WTC11 (cell line): Measurements from ENCODE around the gene PPP2R2C. TPM values are rescaled to one million over a fixed set of nuclear protein-coding genes. Genes with fewer than 3 reads are reported as not detected.

Experiments
- ATAC-seq: fragments of 200-7000 bp; cut with Tn5 transposase; 2 replicates; pipeline ENCODE4 v1.10.0; 2021; ENCODE audit warnings: mild to moderate bottlenecking, moderate library complexity
- CTCF ChIA-PET: fragments of 300-600 bp; sonication (Branson Sonifier 250); formaldehyde crosslinking; loops from one replicate; lab custom pipeline; 2021; ENCODE audit warnings: antibody characterized with exemption; lab: Charles Lee
- POLR2A ChIA-PET: fragments of 350-600 bp; sonication (Branson Sonifier 250); formaldehyde crosslinking; loops from one replicate; lab custom pipeline; 2021; ENCODE audit warnings: antibody characterized with exemption; lab: Charles Lee
- DNase-seq: peaks from one replicate; pipeline ENCODE4 v3.0.0; 2021; ENCODE audit warnings: low spot score
- H3K27ac Mint-ChIP-seq: 2 replicates; pipeline ENCODE4 v1.8.0; 2021; ENCODE audit warnings: mixed read lengths
- H3K27me3 Mint-ChIP-seq: 2 replicates; pipeline ENCODE4 v1.8.0; 2021; ENCODE audit warnings: low read depth, mild to moderate bottlenecking, moderate library complexity, mixed read lengths
- H3K36me3 Mint-ChIP-seq: 2 replicates; pipeline ENCODE4 v1.8.0; 2021; ENCODE audit warnings: mixed read lengths
- H3K4me1 Mint-ChIP-seq: 2 replicates; pipeline ENCODE4 v1.8.0; 2022; ENCODE audit warnings: mixed read lengths
- H3K4me3 Mint-ChIP-seq: 2 replicates; pipeline ENCODE4 v1.8.0; 2021; ENCODE audit warnings: mild to moderate bottlenecking, moderate library complexity, mixed read lengths
- H3K9me3 Mint-ChIP-seq: 2 replicates; pipeline ENCODE4 v1.8.0; 2021; ENCODE audit warnings: mixed read lengths
- CBFB ChIP-seq: sonication (generic); formaldehyde crosslinking; IDR thresholded peaks from 2 replicates; pipeline ENCODE4 v1.8.1; 2022; ENCODE audit warnings: mild to moderate bottlenecking, low read depth, missing genetic modification reagents
- CREB1 ChIP-seq: sonication (generic); formaldehyde crosslinking; IDR thresholded peaks from 2 replicates; pipeline ENCODE4 v1.8.0; 2023; ENCODE audit warnings: mild to moderate bottlenecking, missing genetic modification reagents
- CREM ChIP-seq: sonication (generic); formaldehyde crosslinking; IDR thresholded peaks from 2 replicates; pipeline ENCODE4 v1.8.1; 2022; ENCODE audit warnings: mild to moderate bottlenecking, missing genetic modification reagents, moderate library complexity
- EMX1 ChIP-seq: fragments of 250-450 bp; sonication (Bioruptor Pico); IDR thresholded peaks from 2 replicates; pipeline ENCODE4 v1.8.0; 2021; ENCODE audit warnings: mild to moderate bottlenecking
- ESRRA ChIP-seq: sonication (generic); formaldehyde crosslinking; IDR thresholded peaks from 2 replicates; pipeline ENCODE4 v1.8.1; 2022; ENCODE audit warnings: mild to moderate bottlenecking, missing genetic modification reagents, borderline replicate concordance
- FOXJ3 ChIP-seq: sonication (generic); formaldehyde crosslinking; IDR thresholded peaks from 2 replicates; pipeline ENCODE4 v1.9.0; 2021; ENCODE audit warnings: missing genetic modification reagents, mild to moderate bottlenecking, borderline replicate concordance
- FOXK1 ChIP-seq: sonication (generic); formaldehyde crosslinking; IDR thresholded peaks from 2 replicates; pipeline ENCODE4 v1.8.0; 2022; ENCODE audit warnings: mild to moderate bottlenecking, moderate library complexity, missing genetic modification reagents
- GRHL2 ChIP-seq: fragments of 250-450 bp; sonication (Bioruptor Pico); IDR thresholded peaks from 2 replicates; pipeline ENCODE4 v1.8.0; 2022; ENCODE audit warnings: mild to moderate bottlenecking, moderate library complexity; ENCODE audit not compliant: insufficient replicate concordance, severe bottlenecking
- GTF2I ChIP-seq: fragments of 250-450 bp; sonication (Bioruptor Pico); conservative IDR thresholded peaks from 2 replicates; pipeline ENCODE4 v1.4.0; 2021; ENCODE audit warnings: mild to moderate bottlenecking
- JUN ChIP-seq: sonication (generic); formaldehyde crosslinking; IDR thresholded peaks from 2 replicates; pipeline ENCODE4 v1.8.0; 2023; ENCODE audit warnings: mild to moderate bottlenecking, missing genetic modification reagents
- NFATC4 ChIP-seq: fragments of 250-450 bp; sonication (Bioruptor Pico); IDR thresholded peaks from 2 replicates; pipeline ENCODE4 v1.9.0; 2021; ENCODE audit warnings: mild to moderate bottlenecking
- NR1H2 ChIP-seq: sonication (generic); formaldehyde crosslinking; IDR thresholded peaks from 2 replicates; pipeline ENCODE4 v1.9.0; 2021; ENCODE audit warnings: mild to moderate bottlenecking, moderate library complexity, missing genetic modification reagents
- NR2C2 ChIP-seq: sonication (generic); formaldehyde crosslinking; IDR thresholded peaks from 2 replicates; pipeline ENCODE4 v1.8.0; 2022; ENCODE audit warnings: mild to moderate bottlenecking, missing genetic modification reagents
- NR3C1 ChIP-seq: sonication (generic); formaldehyde crosslinking; conservative IDR thresholded peaks from 2 replicates; pipeline ENCODE4 v1.8.1; 2023; ENCODE audit warnings: low read depth, mild to moderate bottlenecking, missing genetic modification reagents
- PRRX2 ChIP-seq: fragments of 250-450 bp; sonication (Bioruptor Pico); IDR thresholded peaks from 2 replicates; pipeline ENCODE4 v1.8.0; 2021; ENCODE audit warnings: mild to moderate bottlenecking
- SMAD3 ChIP-seq: sonication (generic); formaldehyde crosslinking; IDR thresholded peaks from 2 replicates; pipeline ENCODE4 v1.8.0; 2022; ENCODE audit warnings: missing genetic modification reagents, mild to moderate bottlenecking, borderline replicate concordance
- SP1 ChIP-seq: sonication (generic); formaldehyde crosslinking; conservative IDR thresholded peaks from 2 replicates; pipeline ENCODE4 v1.8.1; 2022; ENCODE audit warnings: missing genetic modification reagents
- ZNF121 ChIP-seq: sonication (generic); formaldehyde crosslinking; IDR thresholded peaks from 2 replicates; pipeline ENCODE4 v1.8.0; 2023; ENCODE audit warnings: missing genetic modification reagents
- ZNF317 ChIP-seq: sonication (generic); formaldehyde crosslinking; IDR thresholded peaks from 2 replicates; pipeline ENCODE4 v1.8.1; 2023; ENCODE audit warnings: low read depth, mild to moderate bottlenecking, moderate library complexity, missing genetic modification reagents, borderline replicate concordance
- ZNF423 ChIP-seq: fragments of 250-450 bp; sonication (Bioruptor Pico); IDR thresholded peaks from 2 replicates; pipeline ENCODE4 v2.1.2; 2022; ENCODE audit warnings: mild to moderate bottlenecking, moderate library complexity
- total RNA-seq: library from RNA; stranded (reverse); gene quantifications from 3 replicates; pipeline ENCODE4 v1.2.3, GENCODE V29; 2021
- TF ChIP-seq, protein P1 (sequence below): sonication (generic); formaldehyde crosslinking; IDR thresholded peaks from 2 replicates; pipeline ENCODE4 v1.8.0; 2022; ENCODE audit warnings: mild to moderate bottlenecking, missing genetic modification reagents
- TF ChIP-seq, protein P2 (sequence below): sonication (generic); formaldehyde crosslinking; IDR thresholded peaks from 2 replicates; pipeline ENCODE4 v1.8.0; 2022; ENCODE audit warnings: mild to moderate bottlenecking, missing genetic modification reagents
- TF ChIP-seq, protein P3 (sequence below): sonication (generic); formaldehyde crosslinking; IDR thresholded peaks from 2 replicates; pipeline ENCODE4 v1.8.1; 2022; ENCODE audit warnings: mild to moderate bottlenecking, moderate library complexity, missing genetic modification reagents
- TF ChIP-seq, protein P4 (sequence below): sonication (generic); formaldehyde crosslinking; IDR thresholded peaks from 2 replicates; pipeline ENCODE4 v1.8.1; 2022; ENCODE audit warnings: low read depth, mild to moderate bottlenecking, moderate library complexity, missing genetic modification reagents, borderline replicate concordance
- TF ChIP-seq, protein P5 (sequence below): sonication (generic); formaldehyde crosslinking; IDR thresholded peaks from 2 replicates; pipeline ENCODE4 v1.8.1; 2023; ENCODE audit warnings: mild to moderate bottlenecking, missing genetic modification reagents
- TF ChIP-seq, protein P6 (sequence below): fragments of 250-450 bp; sonication (Bioruptor Pico); IDR thresholded peaks from 2 replicates; pipeline ENCODE4 v1.9.0; 2021; ENCODE audit warnings: moderate library complexity, mild to moderate bottlenecking, inconsistent platforms, borderline replicate concordance
- TF ChIP-seq, protein P7 (sequence below): sonication (generic); formaldehyde crosslinking; IDR thresholded peaks from 2 replicates; pipeline ENCODE4 v1.8.0; 2023; ENCODE audit warnings: mild to moderate bottlenecking, missing genetic modification reagents

PPP2R2C gene
- total RNA-seq, 1 experiment from 2014 or later: 11.5 TPM

DNA sequence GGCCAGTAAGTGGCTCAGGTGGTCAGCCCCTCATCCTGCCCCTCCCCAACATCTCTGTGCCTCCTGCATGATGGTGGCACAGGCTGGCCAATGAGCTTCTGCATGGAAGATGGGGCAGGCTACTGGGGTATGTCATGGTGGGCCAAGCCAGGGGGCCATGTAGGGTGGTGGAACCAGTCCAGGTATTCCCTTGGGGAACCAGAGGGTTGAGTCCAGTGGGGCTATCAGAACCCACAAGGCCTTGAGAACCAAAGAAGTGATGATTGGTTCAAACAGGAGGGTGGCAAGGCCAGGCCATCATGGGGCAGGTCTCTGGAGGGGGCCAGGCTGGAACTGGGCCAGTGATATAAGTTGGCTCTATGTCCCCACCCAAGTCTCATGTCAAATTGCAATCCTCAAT, 18.8 kb upstream of the PPP2R2C start (continued):
- TF ChIP-seq, protein P1, sequence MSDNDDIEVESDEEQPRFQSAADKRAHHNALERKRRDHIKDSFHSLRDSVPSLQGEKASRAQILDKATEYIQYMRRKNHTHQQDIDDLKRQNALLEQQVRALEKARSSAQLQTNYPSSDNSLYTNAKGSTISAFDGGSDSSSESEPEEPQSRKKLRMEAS: no peak

DNA sequence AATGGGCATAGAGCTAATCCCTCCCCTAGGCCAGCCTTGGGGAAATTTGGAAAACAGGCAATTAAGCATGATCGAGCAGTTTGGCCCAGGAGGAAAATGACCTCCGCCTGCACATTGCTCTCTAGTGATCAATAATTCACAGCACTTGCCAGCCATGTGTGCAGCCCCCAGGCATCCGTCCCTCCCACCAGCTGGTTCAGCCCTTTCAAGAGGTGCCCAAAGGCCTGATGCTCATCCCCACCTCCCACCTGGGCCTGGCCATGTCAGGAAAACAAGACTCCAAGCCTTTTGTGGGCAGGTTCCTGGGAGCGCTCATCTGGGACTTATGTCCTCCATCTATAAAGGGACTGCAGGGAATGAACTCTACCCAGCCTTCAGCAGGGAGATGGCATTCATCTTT, 17.5 kb upstream of the PPP2R2C start:
- Mint-ChIP-seq H3K4me3 (no peak overlapping the region), H3K9me3 (peaks cover 23% of the 10 kb centered on the region), H3K4me1 (peaks cover 16% of the 10 kb centered on the region), H3K36me3 (no peaks in the 10 kb centered on the region), H3K27me3 (peaks cover 12% of the 10 kb centered on the region; the same call in 1 of the 2 replicates), H3K27ac (no peak overlapping the region)
- CTCF ChIA-PET: no interaction called here
- POLR2A ChIA-PET: no interaction called here
- no peak for ATAC-seq
- no peak for DNase-seq
- TF ChIP-seq PRRX2 (CRISPR knock-in tag) (no peak), ZNF121 (CRISPR knock-in tag) (no peak), ZNF423 (CRISPR knock-in tag) (no peak), NR1H2 (no peak), GTF2I (CRISPR knock-in tag) (no peak), FOXK1 (no peak), ESRRA (CRISPR knock-in tag) (no peak), SP1 (no peak), NFATC4 (CRISPR knock-in tag) (no peak), JUN (CRISPR knock-in tag) (no peak), SMAD3 (no peak), NR2C2 (CRISPR knock-in tag) (no peak), NR3C1 (CRISPR knock-in tag) (no peak)
- TF ChIP-seq, protein P2, sequence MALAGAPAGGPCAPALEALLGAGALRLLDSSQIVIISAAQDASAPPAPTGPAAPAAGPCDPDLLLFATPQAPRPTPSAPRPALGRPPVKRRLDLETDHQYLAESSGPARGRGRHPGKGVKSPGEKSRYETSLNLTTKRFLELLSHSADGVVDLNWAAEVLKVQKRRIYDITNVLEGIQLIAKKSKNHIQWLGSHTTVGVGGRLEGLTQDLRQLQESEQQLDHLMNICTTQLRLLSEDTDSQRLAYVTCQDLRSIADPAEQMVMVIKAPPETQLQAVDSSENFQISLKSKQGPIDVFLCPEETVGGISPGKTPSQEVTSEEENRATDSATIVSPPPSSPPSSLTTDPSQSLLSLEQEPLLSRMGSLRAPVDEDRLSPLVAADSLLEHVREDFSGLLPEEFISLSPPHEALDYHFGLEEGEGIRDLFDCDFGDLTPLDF (CRISPR knock-in tag): no peak
- TF ChIP-seq, protein P3, sequence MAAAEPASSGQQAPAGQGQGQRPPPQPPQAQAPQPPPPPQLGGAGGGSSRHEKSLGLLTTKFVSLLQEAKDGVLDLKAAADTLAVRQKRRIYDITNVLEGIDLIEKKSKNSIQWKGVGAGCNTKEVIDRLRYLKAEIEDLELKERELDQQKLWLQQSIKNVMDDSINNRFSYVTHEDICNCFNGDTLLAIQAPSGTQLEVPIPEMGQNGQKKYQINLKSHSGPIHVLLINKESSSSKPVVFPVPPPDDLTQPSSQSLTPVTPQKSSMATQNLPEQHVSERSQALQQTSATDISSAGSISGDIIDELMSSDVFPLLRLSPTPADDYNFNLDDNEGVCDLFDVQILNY (CRISPR knock-in tag): no peak
- TF ChIP-seq, protein P4, sequence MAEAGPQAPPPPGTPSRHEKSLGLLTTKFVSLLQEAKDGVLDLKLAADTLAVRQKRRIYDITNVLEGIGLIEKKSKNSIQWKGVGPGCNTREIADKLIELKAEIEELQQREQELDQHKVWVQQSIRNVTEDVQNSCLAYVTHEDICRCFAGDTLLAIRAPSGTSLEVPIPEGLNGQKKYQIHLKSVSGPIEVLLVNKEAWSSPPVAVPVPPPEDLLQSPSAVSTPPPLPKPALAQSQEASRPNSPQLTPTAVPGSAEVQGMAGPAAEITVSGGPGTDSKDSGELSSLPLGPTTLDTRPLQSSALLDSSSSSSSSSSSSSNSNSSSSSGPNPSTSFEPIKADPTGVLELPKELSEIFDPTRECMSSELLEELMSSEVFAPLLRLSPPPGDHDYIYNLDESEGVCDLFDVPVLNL (CRISPR knock-in tag): no peak
- TF ChIP-seq, protein P5, sequence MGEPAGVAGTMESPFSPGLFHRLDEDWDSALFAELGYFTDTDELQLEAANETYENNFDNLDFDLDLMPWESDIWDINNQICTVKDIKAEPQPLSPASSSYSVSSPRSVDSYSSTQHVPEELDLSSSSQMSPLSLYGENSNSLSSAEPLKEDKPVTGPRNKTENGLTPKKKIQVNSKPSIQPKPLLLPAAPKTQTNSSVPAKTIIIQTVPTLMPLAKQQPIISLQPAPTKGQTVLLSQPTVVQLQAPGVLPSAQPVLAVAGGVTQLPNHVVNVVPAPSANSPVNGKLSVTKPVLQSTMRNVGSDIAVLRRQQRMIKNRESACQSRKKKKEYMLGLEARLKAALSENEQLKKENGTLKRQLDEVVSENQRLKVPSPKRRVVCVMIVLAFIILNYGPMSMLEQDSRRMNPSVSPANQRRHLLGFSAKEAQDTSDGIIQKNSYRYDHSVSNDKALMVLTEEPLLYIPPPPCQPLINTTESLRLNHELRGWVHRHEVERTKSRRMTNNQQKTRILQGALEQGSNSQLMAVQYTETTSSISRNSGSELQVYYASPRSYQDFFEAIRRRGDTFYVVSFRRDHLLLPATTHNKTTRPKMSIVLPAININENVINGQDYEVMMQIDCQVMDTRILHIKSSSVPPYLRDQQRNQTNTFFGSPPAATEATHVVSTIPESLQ (CRISPR knock-in tag): no peak
- TF ChIP-seq, all 79 proteins: peak for 0

DNA sequence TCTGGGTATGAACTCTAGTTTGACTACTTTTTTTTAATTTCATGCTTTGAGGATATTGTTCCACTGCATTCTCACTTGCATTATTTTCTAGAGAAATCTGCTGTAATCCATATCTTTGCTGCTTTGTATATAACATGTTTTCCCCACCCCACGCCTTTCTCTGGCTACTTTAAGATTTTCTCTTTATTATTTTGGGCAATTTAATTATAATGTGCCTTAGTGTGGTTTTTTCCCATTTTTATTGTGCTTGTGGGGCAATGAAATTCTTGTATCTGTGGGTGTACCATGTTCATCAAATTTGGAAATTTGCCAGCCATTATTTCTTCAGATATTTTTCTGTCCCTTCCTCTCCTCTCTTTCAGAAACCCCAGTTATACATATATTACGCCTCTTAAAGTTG, 15.1 kb upstream of the PPP2R2C start:
- Mint-ChIP-seq H3K4me3 (no peak overlapping the region), H3K4me1 (no peaks in the 10 kb centered on the region), H3K27ac (no peak overlapping the region), H3K27me3 (peaks cover 12% of the 10 kb centered on the region; the same call in 1 of the 2 replicates), H3K9me3 (peaks cover 23% of the 10 kb centered on the region), H3K36me3 (no peaks in the 10 kb centered on the region)
- ChIA-PET POLR2A (no interaction called here), CTCF (no interaction called here)
- ATAC-seq (no peak), DNase-seq (no peak)
- TF ChIP-seq, protein P6, sequence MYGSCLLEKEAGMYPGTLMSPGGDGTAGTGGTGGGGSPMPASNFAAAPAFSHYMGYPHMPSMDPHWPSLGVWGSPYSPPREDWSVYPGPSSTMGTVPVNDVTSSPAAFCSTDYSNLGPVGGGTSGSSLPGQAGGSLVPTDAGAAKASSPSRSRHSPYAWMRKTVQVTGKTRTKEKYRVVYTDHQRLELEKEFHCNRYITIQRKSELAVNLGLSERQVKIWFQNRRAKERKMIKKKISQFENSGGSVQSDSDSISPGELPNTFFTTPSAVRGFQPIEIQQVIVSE: no peak
- TF ChIP-seq, protein P7, sequence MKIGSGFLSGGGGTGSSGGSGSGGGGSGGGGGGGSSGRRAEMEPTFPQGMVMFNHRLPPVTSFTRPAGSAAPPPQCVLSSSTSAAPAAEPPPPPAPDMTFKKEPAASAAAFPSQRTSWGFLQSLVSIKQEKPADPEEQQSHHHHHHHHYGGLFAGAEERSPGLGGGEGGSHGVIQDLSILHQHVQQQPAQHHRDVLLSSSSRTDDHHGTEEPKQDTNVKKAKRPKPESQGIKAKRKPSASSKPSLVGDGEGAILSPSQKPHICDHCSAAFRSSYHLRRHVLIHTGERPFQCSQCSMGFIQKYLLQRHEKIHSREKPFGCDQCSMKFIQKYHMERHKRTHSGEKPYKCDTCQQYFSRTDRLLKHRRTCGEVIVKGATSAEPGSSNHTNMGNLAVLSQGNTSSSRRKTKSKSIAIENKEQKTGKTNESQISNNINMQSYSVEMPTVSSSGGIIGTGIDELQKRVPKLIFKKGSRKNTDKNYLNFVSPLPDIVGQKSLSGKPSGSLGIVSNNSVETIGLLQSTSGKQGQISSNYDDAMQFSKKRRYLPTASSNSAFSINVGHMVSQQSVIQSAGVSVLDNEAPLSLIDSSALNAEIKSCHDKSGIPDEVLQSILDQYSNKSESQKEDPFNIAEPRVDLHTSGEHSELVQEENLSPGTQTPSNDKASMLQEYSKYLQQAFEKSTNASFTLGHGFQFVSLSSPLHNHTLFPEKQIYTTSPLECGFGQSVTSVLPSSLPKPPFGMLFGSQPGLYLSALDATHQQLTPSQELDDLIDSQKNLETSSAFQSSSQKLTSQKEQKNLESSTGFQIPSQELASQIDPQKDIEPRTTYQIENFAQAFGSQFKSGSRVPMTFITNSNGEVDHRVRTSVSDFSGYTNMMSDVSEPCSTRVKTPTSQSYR (CRISPR knock-in tag): no peak
- TF ChIP-seq, protein P1: no peak
- TF ChIP-seq CREB1 (CRISPR knock-in tag) (no peak), GRHL2 (CRISPR knock-in tag) (no peak), CBFB (no peak), GTF2I (CRISPR knock-in tag) (no peak), ZNF121 (CRISPR knock-in tag) (no peak), FOXJ3 (CRISPR knock-in tag) (no peak), EMX1 (CRISPR knock-in tag) (no peak), ZNF317 (no peak), SP1 (no peak), CREM (no peak), JUN (CRISPR knock-in tag) (no peak)
